SW480 (cell line): ENCODE measurements around the gene STYXL2.

ENCODE experiments used
- DNase-seq: peaks from one replicate; pipeline ENCODE4 v3.0.0-alpha.2; 2016; ENCODE audit warnings: low spot score

Gene STYXL2

GRCh38 chr1:167110586-167110985 is 16.7 kb downstream of the STYXL2 start:
- peak; percentile 76 for DNase-seq

GRCh38 chr1:167111868-167112709 is 18.2 kb downstream of the STYXL2 start:
- no peak for DNase-seq

DNA sequence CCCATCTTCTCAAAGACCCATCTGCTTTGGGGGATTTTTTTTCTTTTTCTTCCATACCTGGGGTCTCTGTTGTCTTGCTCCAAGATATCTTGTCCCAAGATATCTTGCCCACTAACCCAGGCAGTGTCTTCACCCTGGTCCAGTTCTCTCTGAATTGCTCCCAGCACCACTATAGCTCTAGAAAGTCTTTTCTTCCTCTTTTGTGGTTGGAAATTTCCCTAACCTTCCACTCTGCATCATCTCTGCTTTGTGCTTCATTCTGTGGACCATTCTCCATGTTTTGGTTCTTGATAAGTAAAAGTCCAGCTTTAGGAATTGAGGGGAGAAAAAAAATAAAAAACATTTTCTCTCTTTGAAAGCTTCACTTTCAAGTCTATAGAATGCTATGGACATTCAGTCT is 20.9 kb downstream of the STYXL2 start:
- DNase-seq = no peak

GRCh38 chr1:167115655-167116054 is 21.8 kb downstream of the STYXL2 start:
- no peak for DNase-seq

GRCh38 chr1:167116174-167116573 is 22.3 kb downstream of the STYXL2 start:
- DNase-seq = no peak

DNA sequence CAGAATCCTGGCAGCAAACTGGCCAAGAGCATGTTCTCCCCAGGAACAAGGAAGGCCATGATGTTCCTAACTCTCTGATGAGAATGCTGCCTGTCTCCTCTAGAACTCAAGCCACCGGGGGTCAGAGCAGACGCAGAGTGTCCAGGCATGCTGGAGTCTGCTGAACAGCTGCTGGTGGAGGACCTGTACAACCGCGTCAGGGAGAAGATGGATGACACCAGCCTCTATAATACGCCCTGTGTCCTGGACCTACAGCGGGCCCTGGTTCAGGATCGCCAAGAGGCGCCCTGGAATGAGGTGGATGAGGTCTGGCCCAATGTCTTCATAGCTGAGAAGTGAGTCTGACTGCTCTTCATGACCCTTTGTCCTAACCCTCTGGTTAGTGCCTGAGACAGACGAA is 23.4 kb downstream of the STYXL2 start:
- DNase-seq = no peak

- DNase-seq = no peak
Observed at GRCh38 chr1:167118188-167118587, 24.3 kb downstream of the STYXL2 start.

GRCh38 chr1:167119696-167120095 is 25.8 kb downstream of the STYXL2 start:
- no peak for DNase-seq

DNA sequence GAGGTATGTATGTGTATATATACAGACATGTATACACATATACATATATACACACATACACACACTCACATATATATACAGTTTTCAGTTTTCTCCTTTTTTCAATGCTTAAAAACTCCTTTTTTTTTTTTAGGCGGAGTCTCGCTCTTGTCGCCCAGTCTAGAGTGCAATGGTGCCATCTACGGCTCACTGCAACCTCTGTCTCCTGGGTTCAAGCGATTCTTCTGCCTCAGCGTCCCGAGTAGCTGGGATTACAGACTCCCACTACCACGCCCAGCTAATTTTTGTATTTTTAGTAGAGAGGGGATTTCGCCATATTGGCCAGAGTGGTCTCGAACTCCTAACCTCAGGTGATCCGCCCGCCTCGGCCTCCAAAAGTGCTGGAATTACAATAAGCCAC is 27.0 kb downstream of the STYXL2 start:
- no peak for DNase-seq

DNA sequence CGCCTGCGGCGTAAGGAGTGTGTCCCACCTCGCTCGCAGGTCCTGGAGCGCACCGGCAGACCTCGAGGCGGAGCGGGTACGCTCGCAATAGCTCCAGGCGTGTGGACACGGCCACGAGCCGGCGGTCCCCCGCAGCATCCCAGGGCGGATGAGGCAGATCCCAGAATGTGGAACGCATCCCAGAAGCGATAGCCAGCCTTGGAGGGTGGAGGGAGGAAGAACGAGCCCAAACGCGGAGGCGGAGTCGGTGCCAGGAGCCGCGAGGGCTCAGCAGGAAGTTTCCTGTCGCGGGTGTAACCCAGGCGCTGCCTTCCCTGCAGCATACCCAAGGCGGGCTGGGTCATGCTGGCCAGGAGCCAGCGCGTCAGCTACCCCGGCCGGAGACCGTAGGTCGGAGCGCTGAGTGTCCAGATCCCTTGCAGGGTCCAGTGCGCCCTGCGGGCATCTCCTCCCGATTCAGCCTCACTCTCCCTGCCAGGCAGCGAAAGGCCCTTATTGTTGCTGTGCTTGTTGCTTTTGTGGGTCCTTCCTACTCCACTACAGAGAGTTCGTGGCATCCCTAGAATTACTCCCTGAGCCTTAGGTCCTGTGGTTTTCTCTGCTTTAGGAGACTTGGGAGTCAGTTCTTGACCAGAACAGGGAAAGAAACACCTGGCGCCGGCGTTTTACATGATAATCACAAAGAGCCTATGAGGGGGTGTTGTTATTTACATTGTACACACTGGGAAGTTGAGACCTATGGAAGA is 27.7 kb downstream of the STYXL2 start:
- peak; percentile 70 for DNase-seq

- no peak for DNase-seq
Observed at GRCh38 chr1:167122121-167122480, 28.2 kb downstream of the STYXL2 start.

- DNase-seq = no peak
Observed at GRCh38 chr1:167122568-167122967, 28.7 kb downstream of the STYXL2 start.

DNA sequence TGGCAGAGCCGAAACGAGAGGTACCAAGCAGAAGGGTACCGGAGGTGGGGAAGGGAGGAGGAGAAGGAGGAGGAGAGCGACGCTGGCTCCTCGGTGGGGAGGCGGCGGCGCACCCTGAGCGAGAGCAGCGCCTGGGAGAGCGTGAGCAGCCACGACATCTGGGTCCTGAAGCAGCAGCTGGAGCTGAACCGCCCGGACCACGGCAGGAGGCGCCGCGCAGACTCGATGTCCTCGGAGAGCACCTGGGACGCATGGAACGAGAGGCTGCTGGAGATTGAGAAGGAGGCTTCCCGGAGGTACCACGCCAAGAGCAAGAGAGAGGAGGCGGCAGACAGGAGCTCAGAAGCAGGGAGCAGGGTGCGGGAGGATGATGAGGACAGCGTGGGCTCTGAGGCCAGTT is 32.4 kb downstream of the STYXL2 start:
- no peak for DNase-seq

DNA sequence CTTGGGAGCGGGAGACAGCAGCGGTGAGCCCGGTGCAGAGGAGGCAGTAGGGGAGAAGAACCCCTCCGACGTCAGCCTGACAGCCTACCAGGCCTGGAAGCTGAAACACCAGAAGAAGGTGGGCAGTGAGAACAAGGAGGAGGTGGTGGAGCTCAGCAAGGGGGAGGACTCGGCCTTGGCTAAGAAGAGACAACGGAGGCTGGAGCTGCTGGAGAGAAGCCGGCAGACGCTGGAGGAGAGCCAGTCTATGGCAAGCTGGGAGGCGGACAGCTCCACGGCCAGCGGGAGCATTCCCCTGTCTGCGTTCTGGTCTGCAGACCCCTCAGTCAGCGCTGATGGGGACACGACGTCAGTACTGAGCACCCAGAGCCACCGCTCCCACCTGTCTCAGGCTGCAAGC is 32.9 kb downstream of the STYXL2 start:
- no peak for DNase-seq

DNA sequence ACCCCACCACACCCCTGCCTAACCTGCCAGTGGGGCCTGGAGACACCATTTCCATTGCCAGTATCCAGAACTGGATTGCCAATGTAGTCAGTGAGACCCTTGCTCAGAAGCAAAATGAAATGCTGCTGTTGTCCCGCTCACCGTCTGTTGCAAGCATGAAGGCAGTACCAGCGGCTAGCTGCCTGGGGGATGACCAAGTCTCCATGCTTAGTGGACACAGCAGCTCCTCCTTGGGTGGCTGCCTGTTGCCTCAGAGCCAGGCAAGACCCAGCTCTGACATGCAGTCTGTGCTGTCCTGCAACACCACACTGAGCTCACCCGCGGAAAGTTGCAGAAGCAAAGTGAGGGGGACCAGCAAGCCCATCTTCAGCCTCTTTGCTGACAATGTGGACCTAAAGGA is 33.4 kb downstream of the STYXL2 start:
- no peak for DNase-seq

- no peak for DNase-seq
Observed at GRCh38 chr1:167127661-167128060, 33.8 kb downstream of the STYXL2 start.

GRCh38 chr1:167128261-167129227 is 34.7 kb downstream of the STYXL2 start:
- DNase-seq = peak; percentile 57

DNA sequence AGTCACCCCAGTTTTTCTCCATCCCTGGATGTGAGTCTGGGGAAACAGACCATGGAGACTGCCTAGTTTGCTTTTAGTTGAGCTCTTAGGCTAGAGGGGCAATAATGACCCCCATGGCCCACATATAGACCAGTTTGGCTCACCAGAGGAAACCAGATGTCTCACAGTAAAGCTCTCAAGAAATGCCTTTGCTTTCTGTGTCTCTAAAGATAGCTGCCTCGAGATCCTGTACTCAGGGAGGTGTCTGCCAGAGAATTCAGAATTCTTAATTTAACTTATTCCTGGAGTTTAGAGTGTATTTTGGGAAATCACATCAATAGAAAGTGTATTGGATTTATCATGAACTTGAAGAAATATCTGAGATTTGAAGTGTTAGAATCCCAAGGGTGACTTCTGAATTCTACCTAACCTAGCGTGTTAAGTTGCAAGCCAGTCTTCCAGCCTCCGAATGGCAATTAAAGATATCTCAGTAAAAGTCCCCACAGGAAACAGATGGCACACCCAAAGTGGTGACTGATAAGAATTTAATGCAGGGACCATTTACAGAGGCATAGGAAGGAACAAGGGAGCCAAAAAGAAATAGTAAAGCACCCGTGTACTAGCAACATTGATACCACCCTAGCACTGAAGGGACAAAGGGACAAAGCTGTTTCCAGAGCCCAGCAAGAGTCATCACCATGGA is 37.1 kb downstream of the STYXL2 start:
- DNase-seq = no peak

DNA sequence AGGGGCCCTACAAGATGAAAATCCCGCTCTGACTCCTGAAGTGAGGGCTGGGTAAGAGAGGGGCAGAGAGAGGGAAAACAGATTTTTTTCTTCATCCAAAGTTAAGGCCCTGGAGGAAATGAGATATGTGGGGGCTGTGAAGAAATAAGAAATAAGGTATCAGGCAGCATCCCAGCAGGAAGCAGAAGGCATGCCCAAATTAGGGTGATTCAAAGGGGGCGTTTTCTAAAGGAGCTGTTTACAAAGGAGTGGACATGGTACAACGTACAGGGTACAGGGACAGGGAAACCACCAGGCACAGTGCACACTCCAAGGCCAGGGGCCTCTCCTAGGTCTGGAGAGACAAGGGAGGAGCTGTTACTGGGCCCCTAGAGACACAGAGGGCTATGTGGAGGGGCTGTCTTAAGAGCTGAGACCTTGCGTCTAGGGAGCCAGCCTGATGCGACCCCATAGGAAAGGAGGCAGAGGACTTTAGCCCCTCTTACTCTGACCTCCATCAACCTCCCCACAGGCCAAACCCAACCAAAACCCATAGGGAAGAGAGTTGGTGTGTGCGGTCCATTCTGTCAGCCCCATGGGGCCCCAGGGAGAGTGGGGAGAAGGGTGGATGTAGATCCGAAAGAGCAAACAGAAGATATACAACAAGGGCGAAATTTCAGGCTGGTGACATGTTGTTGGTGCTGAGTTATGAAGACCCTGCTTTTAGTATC is 38.6 kb downstream of the STYXL2 start:
- DNase-seq = no peak

DNA sequence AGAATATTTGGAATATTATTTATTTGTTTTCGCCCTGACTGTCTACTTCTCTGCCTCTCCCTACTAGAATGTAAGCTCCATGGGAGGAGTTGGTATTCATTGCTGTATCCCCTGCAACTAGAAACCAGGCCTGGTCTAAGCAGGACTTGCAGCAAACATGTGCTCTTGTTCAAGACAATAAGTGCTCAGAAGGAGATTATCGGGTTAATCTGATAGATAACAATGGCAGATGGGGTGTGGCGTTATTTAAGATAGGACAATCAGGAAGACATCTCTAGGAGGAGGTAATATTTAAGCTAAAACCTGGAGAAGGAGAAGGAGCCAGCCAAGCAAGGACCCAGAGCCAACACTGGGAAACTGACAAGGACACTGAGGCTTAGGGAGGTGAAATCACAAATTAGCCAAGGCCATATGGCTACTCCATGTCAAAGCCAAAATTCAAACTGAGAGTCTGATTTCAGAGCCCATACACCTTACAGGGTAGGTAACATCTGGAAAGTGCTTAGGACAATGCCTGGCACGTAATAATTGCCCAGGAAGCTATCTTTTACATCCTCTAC is 41.5 kb downstream of the STYXL2 start:
- no peak for DNase-seq

DNA sequence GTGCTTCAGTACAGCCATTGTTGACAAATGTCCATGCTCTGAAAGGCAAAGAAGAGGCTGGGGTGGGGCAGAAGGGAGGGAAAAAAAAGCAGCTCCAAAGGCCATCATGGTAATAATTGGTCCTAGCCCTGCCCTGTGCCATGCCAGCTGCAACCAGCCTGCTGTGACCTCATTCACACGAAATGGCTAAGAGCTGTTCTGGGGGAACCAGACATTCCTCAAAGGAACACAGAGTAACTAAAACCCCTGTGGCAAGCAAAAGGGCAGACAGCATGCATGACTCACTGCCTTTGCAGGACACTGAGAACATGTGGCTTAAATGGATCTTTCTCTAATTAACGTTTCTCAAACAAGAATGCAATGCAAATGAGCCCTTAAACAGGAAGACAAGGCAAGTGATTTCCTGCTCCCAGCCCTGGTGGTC is 42.3 kb downstream of the STYXL2 start:
- peak; percentile 70 for DNase-seq
